H1 (cell line): ENCODE data around the gene MILR1. TPM values are rescaled to one million over a fixed set of nuclear protein-coding genes. Genes with fewer than 3 reads are reported as not detected.

Experiments used
- BACH1 ChIP-seq: IDR thresholded peaks from 2 replicates; pipeline ENCODE4 v1.6.1; 2012; ENCODE audit warnings: low read length, improper control_type of control experiment
- CREB1 ChIP-seq: IDR thresholded peaks from 2 replicates; pipeline ENCODE4 v1.6.1; 2012; ENCODE audit warnings: inconsistent platforms
- POLR2AphosphoS5 ChIP-seq: IDR thresholded peaks from 2 replicates; pipeline ENCODE4 v1.6.1; 2011; ENCODE audit warnings: low read depth, low read length
- POU5F1 ChIP-seq: IDR thresholded peaks from 2 replicates; pipeline ENCODE4 v1.6.1; 2011; ENCODE audit warnings: low read depth, mild to moderate bottlenecking, low read length, moderate library complexity
- RBBP5 ChIP-seq: IDR thresholded peaks from 2 replicates; pipeline ENCODE4 v1.7.1; 2012; ENCODE audit warnings: low read depth, mild to moderate bottlenecking, inconsistent platforms, low read length, moderate library complexity, borderline replicate concordance
- SRF ChIP-seq: IDR thresholded peaks from 2 replicates; pipeline ENCODE4 v1.6.1; 2011; ENCODE audit warnings: mild to moderate bottlenecking, low read depth, low read length, moderate library complexity
- ZNF274 ChIP-seq: IDR thresholded peaks from 2 replicates; pipeline ENCODE4 v1.7.0; 2012; ENCODE audit warnings: low read length, borderline replicate concordance; ENCODE audit errors: extremely low read depth
- polyA plus RNA-seq, 7 experiments: library from polyadenylated mRNA; depleted of rRNA in 3 of 7; stranded (reverse) in 5 of 7; unstranded in 2 of 7; fragments of >200 nt in 5 of 7; fragments of 200-250 nt in 2 of 7; gene quantifications; 1 replicate in 5 of 7; 2 replicates in 1 of 7; 4 replicates in 1 of 7; pipeline versions ENCODE4 v1.2.1 to v1.2.3, GENCODE V29; 2011 to 2013; ENCODE audit warnings: missing spikeins in 2 of 7, mixed read lengths in 2 of 7
- total RNA-seq: library from RNA; stranded (reverse); fragmentation: NEBNext Ultra II Directional; extraction: Animal tissue kit (Norgen Biotek cat#: 25700); gene quantifications from 2 replicates; pipeline ENCODE4 v1.2.1, GENCODE V29; 2021
- TF ChIP-seq, protein P1 (sequence below): fragments of 300-600 bp; sonication (generic); IDR thresholded peaks from 2 replicates; pipeline ENCODE4 v1.7.1; 2012; ENCODE audit warnings: low read length, moderate library complexity, mild to moderate bottlenecking, inconsistent platforms; ENCODE audit not compliant: insufficient replicate concordance
- TF ChIP-seq, protein P2 (sequence below): IDR thresholded peaks from 2 replicates; pipeline ENCODE4 v1.6.1; 2012; ENCODE audit warnings: inconsistent platforms
- TF ChIP-seq, protein P3 (sequence below), 3 experiments: IDR thresholded peaks; 1 replicate in 2 of 3; 2 replicates in 1 of 3; pipeline versions ENCODE4 v1.5.1 to v1.6.1; 2011; ENCODE audit warnings: low read length in 3 of 3, mild to moderate bottlenecking in 3 of 3, inconsistent platforms in 2 of 3, low read depth in 1 of 3, moderate library complexity in 1 of 3; ENCODE audit not compliant: insufficient read depth in 1 of 3; ENCODE audit errors: control extremely low read depth in 1 of 3

MILR1 gene
- total and polyA plus RNA-seq, 2 of the 8 experiments (the other 6 are each of a cell fraction or from before 2014, with no cell fraction given), result not detected

DNA sequence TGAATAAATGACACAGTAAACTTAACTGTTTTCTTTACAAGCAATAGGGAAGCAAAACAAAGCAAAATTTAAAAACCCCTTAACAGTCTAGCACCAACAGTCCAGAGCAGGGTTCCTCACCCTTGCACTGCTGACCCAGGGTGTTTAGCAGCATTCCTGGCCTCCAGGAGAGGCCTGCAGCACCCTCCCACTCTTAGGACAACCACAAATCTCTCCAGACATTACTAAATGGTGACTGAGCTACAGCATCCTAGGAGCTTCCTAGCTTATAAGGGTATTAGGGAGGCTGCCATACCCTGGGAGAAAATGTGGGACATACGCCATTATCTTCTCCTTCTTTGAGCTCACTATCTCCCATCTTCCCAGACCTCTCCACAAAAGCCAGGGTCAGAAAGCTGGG, 32.0 kb downstream of the MILR1 start (continued):
- TF ChIP-seq, protein P1, sequence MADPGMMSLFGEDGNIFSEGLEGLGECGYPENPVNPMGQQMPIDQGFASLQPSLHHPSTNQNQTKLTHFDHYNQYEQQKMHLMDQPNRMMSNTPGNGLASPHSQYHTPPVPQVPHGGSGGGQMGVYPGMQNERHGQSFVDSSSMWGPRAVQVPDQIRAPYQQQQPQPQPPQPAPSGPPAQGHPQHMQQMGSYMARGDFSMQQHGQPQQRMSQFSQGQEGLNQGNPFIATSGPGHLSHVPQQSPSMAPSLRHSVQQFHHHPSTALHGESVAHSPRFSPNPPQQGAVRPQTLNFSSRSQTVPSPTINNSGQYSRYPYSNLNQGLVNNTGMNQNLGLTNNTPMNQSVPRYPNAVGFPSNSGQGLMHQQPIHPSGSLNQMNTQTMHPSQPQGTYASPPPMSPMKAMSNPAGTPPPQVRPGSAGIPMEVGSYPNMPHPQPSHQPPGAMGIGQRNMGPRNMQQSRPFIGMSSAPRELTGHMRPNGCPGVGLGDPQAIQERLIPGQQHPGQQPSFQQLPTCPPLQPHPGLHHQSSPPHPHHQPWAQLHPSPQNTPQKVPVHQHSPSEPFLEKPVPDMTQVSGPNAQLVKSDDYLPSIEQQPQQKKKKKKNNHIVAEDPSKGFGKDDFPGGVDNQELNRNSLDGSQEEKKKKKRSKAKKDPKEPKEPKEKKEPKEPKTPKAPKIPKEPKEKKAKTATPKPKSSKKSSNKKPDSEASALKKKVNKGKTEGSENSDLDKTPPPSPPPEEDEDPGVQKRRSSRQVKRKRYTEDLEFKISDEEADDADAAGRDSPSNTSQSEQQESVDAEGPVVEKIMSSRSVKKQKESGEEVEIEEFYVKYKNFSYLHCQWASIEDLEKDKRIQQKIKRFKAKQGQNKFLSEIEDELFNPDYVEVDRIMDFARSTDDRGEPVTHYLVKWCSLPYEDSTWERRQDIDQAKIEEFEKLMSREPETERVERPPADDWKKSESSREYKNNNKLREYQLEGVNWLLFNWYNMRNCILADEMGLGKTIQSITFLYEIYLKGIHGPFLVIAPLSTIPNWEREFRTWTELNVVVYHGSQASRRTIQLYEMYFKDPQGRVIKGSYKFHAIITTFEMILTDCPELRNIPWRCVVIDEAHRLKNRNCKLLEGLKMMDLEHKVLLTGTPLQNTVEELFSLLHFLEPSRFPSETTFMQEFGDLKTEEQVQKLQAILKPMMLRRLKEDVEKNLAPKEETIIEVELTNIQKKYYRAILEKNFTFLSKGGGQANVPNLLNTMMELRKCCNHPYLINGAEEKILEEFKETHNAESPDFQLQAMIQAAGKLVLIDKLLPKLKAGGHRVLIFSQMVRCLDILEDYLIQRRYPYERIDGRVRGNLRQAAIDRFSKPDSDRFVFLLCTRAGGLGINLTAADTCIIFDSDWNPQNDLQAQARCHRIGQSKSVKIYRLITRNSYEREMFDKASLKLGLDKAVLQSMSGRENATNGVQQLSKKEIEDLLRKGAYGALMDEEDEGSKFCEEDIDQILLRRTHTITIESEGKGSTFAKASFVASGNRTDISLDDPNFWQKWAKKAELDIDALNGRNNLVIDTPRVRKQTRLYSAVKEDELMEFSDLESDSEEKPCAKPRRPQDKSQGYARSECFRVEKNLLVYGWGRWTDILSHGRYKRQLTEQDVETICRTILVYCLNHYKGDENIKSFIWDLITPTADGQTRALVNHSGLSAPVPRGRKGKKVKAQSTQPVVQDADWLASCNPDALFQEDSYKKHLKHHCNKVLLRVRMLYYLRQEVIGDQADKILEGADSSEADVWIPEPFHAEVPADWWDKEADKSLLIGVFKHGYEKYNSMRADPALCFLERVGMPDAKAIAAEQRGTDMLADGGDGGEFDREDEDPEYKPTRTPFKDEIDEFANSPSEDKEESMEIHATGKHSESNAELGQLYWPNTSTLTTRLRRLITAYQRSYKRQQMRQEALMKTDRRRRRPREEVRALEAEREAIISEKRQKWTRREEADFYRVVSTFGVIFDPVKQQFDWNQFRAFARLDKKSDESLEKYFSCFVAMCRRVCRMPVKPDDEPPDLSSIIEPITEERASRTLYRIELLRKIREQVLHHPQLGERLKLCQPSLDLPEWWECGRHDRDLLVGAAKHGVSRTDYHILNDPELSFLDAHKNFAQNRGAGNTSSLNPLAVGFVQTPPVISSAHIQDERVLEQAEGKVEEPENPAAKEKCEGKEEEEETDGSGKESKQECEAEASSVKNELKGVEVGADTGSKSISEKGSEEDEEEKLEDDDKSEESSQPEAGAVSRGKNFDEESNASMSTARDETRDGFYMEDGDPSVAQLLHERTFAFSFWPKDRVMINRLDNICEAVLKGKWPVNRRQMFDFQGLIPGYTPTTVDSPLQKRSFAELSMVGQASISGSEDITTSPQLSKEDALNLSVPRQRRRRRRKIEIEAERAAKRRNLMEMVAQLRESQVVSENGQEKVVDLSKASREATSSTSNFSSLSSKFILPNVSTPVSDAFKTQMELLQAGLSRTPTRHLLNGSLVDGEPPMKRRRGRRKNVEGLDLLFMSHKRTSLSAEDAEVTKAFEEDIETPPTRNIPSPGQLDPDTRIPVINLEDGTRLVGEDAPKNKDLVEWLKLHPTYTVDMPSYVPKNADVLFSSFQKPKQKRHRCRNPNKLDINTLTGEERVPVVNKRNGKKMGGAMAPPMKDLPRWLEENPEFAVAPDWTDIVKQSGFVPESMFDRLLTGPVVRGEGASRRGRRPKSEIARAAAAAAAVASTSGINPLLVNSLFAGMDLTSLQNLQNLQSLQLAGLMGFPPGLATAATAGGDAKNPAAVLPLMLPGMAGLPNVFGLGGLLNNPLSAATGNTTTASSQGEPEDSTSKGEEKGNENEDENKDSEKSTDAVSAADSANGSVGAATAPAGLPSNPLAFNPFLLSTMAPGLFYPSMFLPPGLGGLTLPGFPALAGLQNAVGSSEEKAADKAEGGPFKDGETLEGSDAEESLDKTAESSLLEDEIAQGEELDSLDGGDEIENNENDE, result no peak
- TF ChIP-seq, protein P2, sequence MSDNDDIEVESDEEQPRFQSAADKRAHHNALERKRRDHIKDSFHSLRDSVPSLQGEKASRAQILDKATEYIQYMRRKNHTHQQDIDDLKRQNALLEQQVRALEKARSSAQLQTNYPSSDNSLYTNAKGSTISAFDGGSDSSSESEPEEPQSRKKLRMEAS, result no peak
- TF ChIP-seq BACH1 (no peak), SRF (no peak), CREB1 (no peak), POU5F1 (no peak), POLR2AphosphoS5 (no peak), RBBP5 (no peak), ZNF274 (no peak)
- TF ChIP-seq, protein P3, sequence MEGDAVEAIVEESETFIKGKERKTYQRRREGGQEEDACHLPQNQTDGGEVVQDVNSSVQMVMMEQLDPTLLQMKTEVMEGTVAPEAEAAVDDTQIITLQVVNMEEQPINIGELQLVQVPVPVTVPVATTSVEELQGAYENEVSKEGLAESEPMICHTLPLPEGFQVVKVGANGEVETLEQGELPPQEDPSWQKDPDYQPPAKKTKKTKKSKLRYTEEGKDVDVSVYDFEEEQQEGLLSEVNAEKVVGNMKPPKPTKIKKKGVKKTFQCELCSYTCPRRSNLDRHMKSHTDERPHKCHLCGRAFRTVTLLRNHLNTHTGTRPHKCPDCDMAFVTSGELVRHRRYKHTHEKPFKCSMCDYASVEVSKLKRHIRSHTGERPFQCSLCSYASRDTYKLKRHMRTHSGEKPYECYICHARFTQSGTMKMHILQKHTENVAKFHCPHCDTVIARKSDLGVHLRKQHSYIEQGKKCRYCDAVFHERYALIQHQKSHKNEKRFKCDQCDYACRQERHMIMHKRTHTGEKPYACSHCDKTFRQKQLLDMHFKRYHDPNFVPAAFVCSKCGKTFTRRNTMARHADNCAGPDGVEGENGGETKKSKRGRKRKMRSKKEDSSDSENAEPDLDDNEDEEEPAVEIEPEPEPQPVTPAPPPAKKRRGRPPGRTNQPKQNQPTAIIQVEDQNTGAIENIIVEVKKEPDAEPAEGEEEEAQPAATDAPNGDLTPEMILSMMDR (IDR thresholded peaks at IDR 0.05; ENCODE audit: control extremely low read depth in 1 of 3, insufficient read depth in 1 of 3, low read depth in 1 of 3, low read length in 3 of 3), result no peak
